ENCODE results near the gene SLC3A2.

The SLC3A2 gene

DNA sequence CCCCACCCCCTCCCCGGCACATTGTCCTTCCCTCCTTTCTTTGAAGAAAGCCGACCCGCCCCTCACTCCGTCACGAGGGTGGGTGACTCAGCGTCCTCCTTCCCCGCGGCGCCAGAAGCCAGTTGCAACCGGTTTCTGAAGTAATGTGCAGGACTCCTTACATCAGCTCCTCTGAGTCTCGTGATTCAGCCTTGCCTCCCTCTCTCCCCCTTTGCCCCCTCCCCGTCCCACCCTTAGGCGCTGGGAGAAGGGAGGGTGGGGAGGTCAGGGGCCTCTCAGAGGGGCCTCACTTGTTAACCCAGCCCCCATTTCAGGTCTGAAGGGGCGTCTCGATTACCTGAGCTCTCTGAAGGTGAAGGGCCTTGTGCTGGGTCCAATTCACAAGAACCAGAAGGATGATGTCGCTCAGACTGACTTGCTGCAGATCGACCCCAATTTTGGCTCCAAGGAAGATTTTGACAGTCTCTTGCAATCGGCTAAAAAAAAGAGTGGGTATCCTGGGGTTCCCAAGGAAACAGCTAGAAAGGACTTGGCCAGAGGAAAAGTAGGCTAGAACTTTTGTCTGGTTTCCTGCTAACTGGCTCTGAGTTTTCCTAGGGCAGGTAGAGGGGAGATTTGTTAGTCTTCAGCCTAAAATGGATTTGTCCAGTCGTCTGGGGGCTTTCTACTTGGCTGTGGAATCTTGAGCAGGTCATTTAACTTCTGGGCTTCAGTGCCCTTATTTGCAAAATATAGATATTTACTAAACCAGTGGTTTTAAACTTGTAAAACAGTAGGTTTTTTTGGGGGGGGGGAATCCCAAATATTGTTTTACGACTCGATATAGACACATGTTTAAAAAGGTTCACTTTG, 1.1 kb downstream of the SLC3A2 start:
- peak overlapping the region; percentile 92 for H3K27ac ChIP-seq
- TF ChIP-seq, protein P1, sequence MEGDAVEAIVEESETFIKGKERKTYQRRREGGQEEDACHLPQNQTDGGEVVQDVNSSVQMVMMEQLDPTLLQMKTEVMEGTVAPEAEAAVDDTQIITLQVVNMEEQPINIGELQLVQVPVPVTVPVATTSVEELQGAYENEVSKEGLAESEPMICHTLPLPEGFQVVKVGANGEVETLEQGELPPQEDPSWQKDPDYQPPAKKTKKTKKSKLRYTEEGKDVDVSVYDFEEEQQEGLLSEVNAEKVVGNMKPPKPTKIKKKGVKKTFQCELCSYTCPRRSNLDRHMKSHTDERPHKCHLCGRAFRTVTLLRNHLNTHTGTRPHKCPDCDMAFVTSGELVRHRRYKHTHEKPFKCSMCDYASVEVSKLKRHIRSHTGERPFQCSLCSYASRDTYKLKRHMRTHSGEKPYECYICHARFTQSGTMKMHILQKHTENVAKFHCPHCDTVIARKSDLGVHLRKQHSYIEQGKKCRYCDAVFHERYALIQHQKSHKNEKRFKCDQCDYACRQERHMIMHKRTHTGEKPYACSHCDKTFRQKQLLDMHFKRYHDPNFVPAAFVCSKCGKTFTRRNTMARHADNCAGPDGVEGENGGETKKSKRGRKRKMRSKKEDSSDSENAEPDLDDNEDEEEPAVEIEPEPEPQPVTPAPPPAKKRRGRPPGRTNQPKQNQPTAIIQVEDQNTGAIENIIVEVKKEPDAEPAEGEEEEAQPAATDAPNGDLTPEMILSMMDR (conservative IDR thresholded peaks at IDR 0.05), result peak; percentile 31

DNA sequence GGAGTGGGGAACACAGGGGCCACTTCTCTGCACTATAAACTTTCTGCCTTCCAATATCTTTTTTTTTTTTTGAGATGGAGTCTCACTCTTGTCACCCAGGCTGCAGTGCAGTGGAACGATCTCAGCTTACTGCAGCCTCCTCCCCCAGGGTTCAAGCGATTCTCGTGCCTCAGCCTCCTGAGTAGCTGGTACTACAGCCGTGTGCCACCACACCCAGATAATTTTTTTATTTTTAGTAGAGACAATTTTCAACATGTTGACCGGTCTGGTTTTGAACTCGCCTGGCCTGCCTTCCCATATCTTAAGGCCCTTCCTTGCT, 1.7 kb downstream of the SLC3A2 start:
- TF ChIP-seq, protein P1 (conservative IDR thresholded peaks at IDR 0.05), result no peak
- H3K27ac ChIP-seq, result peak overlapping the region; percentile 92

DNA sequence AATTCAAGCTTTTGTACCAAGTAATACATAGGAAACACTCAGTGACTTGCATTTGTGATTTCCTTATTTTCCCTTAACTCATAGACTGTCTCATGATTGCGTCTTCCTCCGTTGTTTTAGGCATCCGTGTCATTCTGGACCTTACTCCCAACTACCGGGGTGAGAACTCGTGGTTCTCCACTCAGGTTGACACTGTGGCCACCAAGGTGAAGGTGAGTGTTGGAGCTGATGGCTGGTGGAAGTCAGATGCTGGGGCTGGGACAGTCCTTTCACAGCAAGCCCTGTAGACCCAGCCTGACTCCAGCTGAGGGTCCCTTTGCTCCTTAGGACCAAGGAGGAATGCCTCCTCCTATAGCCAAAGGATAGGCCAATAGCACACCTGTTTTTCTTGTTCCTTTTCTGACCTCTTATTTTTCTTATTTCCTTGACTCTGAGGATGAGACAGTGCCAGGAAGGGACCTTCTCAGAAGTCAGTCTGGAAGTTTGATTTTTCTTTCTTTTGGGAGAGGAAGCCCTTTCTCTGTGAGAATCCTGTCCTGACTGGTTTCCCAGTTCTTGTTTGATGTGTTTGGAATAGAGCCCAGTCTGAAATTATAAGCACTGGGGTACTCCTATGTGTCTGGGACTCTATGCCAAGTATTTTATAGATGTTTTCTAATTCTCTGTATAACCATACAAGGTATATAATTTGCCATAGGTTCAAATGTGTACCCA, 2.2 kb downstream of the SLC3A2 start:
- H3K27ac ChIP-seq, result peak overlapping the region; percentile 92
- TF ChIP-seq, protein P1 (conservative IDR thresholded peaks at IDR 0.05), result no peak

DNA sequence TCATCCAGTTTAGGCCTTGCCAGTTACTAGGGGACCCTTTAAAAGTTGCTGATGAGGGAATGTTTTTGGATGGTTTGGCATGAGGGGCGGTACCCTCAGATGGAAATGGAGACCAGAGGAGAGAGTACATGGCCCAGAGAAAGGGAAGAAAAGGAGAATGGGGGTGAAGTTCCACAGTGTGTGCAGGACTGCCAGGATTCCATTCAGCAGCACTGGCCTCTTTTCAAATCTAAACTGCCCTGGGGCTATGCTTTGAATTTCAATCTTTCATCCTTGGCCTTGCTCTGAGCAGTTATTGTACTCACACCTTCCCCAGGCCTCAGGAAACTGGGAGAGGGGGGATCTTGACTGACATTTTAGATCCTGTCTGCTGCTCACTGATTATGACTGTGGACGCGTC, 3.0 kb downstream of the SLC3A2 start:
- H3K27ac ChIP-seq, result peak overlapping the region; percentile 92
- TF ChIP-seq, protein P1 (conservative IDR thresholded peaks at IDR 0.05), result no peak

DNA sequence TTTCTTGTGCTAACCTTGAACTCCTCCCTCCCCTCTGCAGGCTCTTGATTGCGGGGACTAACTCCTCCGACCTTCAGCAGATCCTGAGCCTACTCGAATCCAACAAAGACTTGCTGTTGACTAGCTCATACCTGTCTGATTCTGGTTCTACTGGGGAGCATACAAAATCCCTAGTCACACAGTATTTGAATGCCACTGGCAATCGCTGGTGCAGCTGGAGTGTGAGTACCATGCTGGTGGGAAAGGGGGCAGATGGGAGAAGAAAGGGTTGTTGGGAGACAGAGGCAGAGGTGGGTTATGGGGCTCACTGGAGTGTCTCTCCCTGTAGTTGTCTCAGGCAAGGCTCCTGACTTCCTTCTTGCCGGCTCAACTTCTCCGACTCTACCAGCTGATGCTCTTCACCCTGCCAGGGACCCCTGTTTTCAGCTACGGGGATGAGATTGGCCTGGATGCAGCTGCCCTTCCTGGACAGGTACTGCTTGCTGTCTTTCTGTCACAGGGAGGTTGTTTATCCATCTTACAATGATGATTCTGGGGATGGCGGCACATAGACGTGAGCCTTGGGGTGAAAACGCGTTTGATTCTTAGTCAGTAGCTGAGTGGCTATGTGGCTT, 4.5 kb downstream of the SLC3A2 start:
- TF ChIP-seq, protein P1 (conservative IDR thresholded peaks at IDR 0.05), result no peak
- H3K27ac ChIP-seq, result no peak overlapping the region

DNA sequence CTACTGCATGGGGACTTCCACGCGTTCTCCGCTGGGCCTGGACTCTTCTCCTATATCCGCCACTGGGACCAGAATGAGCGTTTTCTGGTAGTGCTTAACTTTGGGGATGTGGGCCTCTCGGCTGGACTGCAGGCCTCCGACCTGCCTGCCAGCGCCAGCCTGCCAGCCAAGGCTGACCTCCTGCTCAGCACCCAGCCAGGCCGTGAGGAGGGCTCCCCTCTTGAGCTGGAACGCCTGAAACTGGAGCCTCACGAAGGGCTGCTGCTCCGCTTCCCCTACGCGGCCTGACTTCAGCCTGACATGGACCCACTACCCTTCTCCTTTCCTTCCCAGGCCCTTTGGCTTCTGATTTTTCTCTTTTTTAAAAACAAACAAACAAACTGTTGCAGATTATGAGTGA, 7.7 kb downstream of the SLC3A2 start:
- no peak overlapping the region; the same call in 1 of the 2 replicates for H3K27ac ChIP-seq
- TF ChIP-seq, protein P1 (conservative IDR thresholded peaks at IDR 0.05), result no peak

DNA sequence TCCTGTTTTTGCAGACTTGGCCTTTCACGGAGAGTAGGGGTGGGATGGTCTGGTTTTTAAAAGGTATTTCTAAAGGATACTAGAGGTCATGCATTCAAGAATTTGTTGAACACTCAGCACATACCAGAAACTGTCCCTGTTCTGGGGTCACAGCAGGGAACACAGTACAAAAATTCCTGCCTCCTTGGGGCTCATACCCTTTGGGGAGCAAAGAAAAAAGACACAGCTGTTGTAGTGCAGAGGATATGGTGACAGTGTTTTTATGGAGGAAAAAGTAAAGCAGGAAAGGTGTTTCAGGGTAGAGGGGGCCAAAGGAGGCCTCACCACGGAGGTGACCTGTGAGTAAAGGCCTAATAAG, 8.4 kb downstream of the SLC3A2 start:
- no peak overlapping the region for H3K27ac ChIP-seq
- TF ChIP-seq, protein P1 (conservative IDR thresholded peaks at IDR 0.05), result no peak
